CD4-positive, alpha-beta memory T cell (primary cell): Measurements from ENCODE around the gene HTRA1. TPM values are rescaled to one million over a fixed set of nuclear protein-coding genes. Genes with fewer than 3 reads are reported as not detected.
A peak's percentile ranks its signal among the peaks of the same experiment; 100 is the strongest.

Source experiments
- CTCF ChIA-PET: fragments of 350-600 bp; sonication (Branson Sonifier 250); formaldehyde crosslinking; loops from one replicate; lab custom pipeline; 2021; ENCODE audit warnings: inconsistent platforms; ENCODE audit not compliant: partially characterized antibody; lab: Charles Lee
- POLR2A ChIA-PET: fragments of 350-600 bp; sonication (Branson Sonifier 250); formaldehyde crosslinking; loops from one replicate; lab custom pipeline; 2021; ENCODE audit not compliant: partially characterized antibody; lab: Charles Lee
- DNase-seq, 5 donors: peaks; one replicate each; pipeline versions ENCODE4 v3.0.0 to v3.0.0-alpha.2; 2020 to 2022; ENCODE audit warnings: mixed read lengths in 1 of 5
- H3K27ac ChIP-seq: one replicate; pipeline ENCODE4 v1.7.0; 2013; ENCODE audit warnings: low read depth, low read length
- H3K27me3 ChIP-seq: 2 replicates; pipeline ENCODE4 v1.7.0; 2013; ENCODE audit warnings: mild to moderate bottlenecking, low read length, moderate library complexity; ENCODE audit not compliant: insufficient read depth
- H3K36me3 ChIP-seq: 2 replicates; pipeline ENCODE4 v1.7.0; 2013; ENCODE audit warnings: mild to moderate bottlenecking, low read length, moderate library complexity; ENCODE audit not compliant: insufficient read depth
- H3K4me1 ChIP-seq: 2 replicates; pipeline ENCODE4 v1.7.0; 2013; ENCODE audit warnings: mild to moderate bottlenecking, low read length, moderate library complexity; ENCODE audit not compliant: insufficient read depth
- H3K4me3 ChIP-seq, 2 donors: one replicate each; pipeline ENCODE4 v1.7.0; 2013; ENCODE audit warnings: low read length in 2 of 2, mild to moderate bottlenecking in 1 of 2
- H3K9me3 ChIP-seq, 2 donors: one replicate each; pipeline ENCODE4 v1.7.0; 2013; ENCODE audit warnings: low read length in 2 of 2, control low read depth in 1 of 2; ENCODE audit not compliant: control insufficient read depth in 1 of 2
- H3K27ac Mint-ChIP-seq, 7 donors: one replicate each; pipeline ENCODE4 v1.8.0; 2020 to 2021; ENCODE audit warnings: mixed read lengths in 7 of 7, mild to moderate bottlenecking in 6 of 7, inconsistent platforms in 3 of 7, moderate library complexity in 3 of 7
- H3K27me3 Mint-ChIP-seq, 2 donors: one replicate each; pipeline ENCODE4 v1.8.0; 2020 to 2021; ENCODE audit warnings: mixed read lengths in 2 of 2
- H3K36me3 Mint-ChIP-seq, 2 donors: one replicate each; pipeline ENCODE4 v1.8.0; 2020 to 2021; ENCODE audit warnings: mixed read lengths in 2 of 2, inconsistent platforms in 1 of 2, mild to moderate bottlenecking in 1 of 2
- H3K4me1 Mint-ChIP-seq, 4 donors: one replicate each; pipeline ENCODE4 v1.8.0; 2020 to 2021; ENCODE audit warnings: mixed read lengths in 4 of 4, mild to moderate bottlenecking in 1 of 4
- H3K4me3 Mint-ChIP-seq, 8 donors: one replicate each; pipeline ENCODE4 v1.8.0; 2020 to 2021; ENCODE audit warnings: mixed read lengths in 8 of 8, mild to moderate bottlenecking in 7 of 8, moderate library complexity in 6 of 8, inconsistent platforms in 3 of 8
- H3K9me3 Mint-ChIP-seq, 8 donors: one replicate each; pipeline ENCODE4 v1.8.0; 2020 to 2021; ENCODE audit warnings: mixed read lengths in 8 of 8, mild to moderate bottlenecking in 5 of 8, inconsistent platforms in 3 of 8, moderate library complexity in 1 of 8
- intact Hi-C: fragments of 100-400 bp; cut with micrococcal nuclease; formaldehyde crosslinking; loops from one replicate; pipeline ENCODE4 v1.15.1; 2023
- polyA plus RNA-seq, 2 donors: library from polyadenylated mRNA; unstranded; fragments of 300-500 nt; fragmentation: Illumina TruSeq; gene quantifications; one replicate each; pipeline ENCODE4 v1.2.3, GENCODE V29; 2021
- total RNA-seq, 2 experiments: library from RNA; stranded (reverse); gene quantifications; one replicate each; pipeline ENCODE4 v1.2.3, GENCODE V29; 2021

Gene HTRA1
- total and polyA plus RNA-seq, 4 experiments from 2014 or later: 0.17 to 0.21 TPM; not detected in 2

DNA sequence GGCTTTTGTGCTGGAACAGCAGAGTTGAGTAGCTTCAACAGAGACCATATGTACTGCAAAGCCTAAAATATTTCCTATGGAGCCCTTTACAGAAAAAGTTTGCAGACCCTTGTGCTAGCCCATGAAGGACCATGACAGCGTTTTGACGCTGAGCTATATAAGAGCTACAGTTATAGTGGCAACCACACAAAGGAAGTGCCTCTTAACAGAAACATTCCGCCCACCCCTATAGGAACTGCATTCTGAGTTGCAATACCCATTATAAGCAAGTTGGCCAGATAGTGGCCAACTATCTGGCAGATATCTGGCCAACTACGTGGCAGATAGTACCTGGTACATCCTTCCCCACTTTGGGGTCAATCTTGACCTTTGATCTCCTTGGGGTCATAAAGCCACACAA, 51.7 kb downstream of the HTRA1 start:
- Mint-ChIP-seq H3K9me3 (no peaks in the 10 kb centered on the region), H3K36me3 (no peaks in the 10 kb centered on the region), H3K27ac (no peak overlapping the region), H3K4me1 (peaks cover 31 to 49% (median 43%) of the 10 kb centered on the region in 4 donors), H3K27me3 (no peaks in the 10 kb centered on the region), H3K4me3 (peak overlapping the region in 1 of 8 donors; percentile 35)
- Histone ChIP-seq H3K9me3 (no peaks in the 10 kb centered on the region), H3K27ac (no peak overlapping the region), H3K36me3 (no peaks in the 10 kb centered on the region), H3K4me1 (peaks cover 44% of the 10 kb centered on the region), H3K4me3 (no peak overlapping the region), H3K27me3 (no peaks in the 10 kb centered on the region)
- POLR2A ChIA-PET: interaction anchor here (0.7 kb wide), 1 partner anchor 28 kb away, joined by 3 read pairs; no protein-coding TSS in a partner anchor
- CTCF ChIA-PET: interaction anchor here (0.6 to 3.9 kb wide), 6 partner anchors 10 to 1891 kb away, joined by 3 to 27 read pairs (median 3); no protein-coding TSS in a partner anchor
- intact Hi-C loops: no loop called here
- no peak for DNase-seq

DNA sequence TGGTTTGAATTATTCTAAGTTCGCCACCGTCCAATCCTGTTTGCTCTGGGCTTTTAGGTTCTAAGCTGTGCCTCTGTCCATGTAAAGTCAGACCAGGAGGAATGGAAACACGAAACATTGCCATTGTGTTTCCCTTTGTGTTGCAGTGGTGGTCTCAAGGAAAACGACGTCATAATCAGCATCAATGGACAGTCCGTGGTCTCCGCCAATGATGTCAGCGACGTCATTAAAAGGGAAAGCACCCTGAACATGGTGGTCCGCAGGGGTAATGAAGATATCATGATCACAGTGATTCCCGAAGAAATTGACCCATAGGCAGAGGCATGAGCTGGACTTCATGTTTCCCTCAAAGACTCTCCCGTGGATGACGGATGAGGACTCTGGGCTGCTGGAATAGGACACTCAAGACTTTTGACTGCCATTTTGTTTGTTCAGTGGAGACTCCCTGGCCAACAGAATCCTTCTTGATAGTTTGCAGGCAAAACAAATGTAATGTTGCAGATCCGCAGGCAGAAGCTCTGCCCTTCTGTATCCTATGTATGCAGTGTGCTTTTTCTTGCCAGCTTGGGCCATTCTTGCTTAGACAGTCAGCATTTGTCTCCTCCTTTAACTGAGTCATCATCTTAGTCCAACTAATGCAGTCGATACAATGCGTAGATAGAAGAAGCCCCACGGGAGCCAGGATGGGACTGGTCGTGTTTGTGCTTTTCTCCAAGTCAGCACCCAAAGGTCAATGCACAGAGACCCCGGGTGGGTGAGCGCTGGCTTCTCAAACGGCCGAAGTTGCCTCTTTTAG, 52.9 kb downstream of the HTRA1 start:
- H3K4me3 ChIP-seq: no peak overlapping the region
- intact Hi-C loops: no loop called here
- Mint-ChIP-seq H3K4me1 (peaks cover 31 to 57% (median 45%) of the 10 kb centered on the region in 4 donors), H3K27me3 (no peaks in the 10 kb centered on the region), H3K36me3 (no peaks in the 10 kb centered on the region), H3K4me3 (peak overlapping the region in 2 of 8 donors; percentile 4 to 29), H3K9me3 (no peaks in the 10 kb centered on the region), H3K27ac (no peak overlapping the region)
- H3K4me1 ChIP-seq: peaks cover 44% of the 10 kb centered on the region
- H3K27me3 ChIP-seq: no peaks in the 10 kb centered on the region
- ChIA-PET POLR2A (interaction anchor here (0.7 to 3.9 kb wide), 5 partner anchors 18 to 140 kb away, joined by 3 to 17 read pairs (median 6); partner anchors contain the start of gene PLEKHA1), CTCF (interaction anchor here (0.9 to 4.3 kb wide), 6 partner anchors 16 to 173 kb away, joined by 3 to 50 read pairs (median 4); no protein-coding TSS in a partner anchor)
- no peak overlapping the region for H3K27ac ChIP-seq
- no peaks in the 10 kb centered on the region for H3K36me3 ChIP-seq
- no peak for DNase-seq
- H3K9me3 ChIP-seq: no peaks in the 10 kb centered on the region

DNA sequence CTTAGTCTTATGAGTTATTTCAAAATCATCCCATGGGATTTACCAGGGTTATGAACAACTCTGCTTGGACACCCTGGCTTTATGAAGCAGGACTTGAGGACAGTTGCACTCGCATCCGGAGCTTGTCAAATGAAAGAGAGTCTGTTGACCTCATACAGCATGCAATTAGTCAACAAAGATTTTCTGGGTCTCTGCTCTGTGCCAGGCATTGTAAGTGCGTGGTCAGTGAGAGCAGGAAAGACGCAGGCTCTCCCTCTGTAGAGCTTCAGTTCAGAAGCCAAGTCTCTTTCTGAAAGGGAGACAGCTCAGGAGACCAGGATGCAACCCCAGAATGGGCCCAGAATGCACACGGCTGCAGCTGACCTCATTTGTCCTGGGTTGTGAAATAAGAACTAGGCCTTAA, 53.7 kb downstream of the HTRA1 start:
- Histone ChIP-seq H3K4me1 (peaks cover 44% of the 10 kb centered on the region), H3K27ac (no peak overlapping the region), H3K36me3 (no peaks in the 10 kb centered on the region), H3K27me3 (no peaks in the 10 kb centered on the region), H3K4me3 (no peak overlapping the region), H3K9me3 (no peaks in the 10 kb centered on the region)
- ChIA-PET POLR2A (interaction anchor here (0.7 to 3.9 kb wide), 7 partner anchors 19 to 141 kb away, joined by 3 to 17 read pairs (median 9); partner anchors contain the start of gene PLEKHA1), CTCF (interaction anchor here (0.9 to 4.3 kb wide), 7 partner anchors 16 to 216 kb away, joined by 3 to 50 read pairs (median 4); no protein-coding TSS in a partner anchor)
- Mint-ChIP-seq H3K27me3 (no peaks in the 10 kb centered on the region), H3K4me3 (peak overlapping the region in 3 of 8 donors; percentile 29 to 83 (median 35)), H3K9me3 (no peaks in the 10 kb centered on the region), H3K36me3 (no peaks in the 10 kb centered on the region), H3K27ac (peak overlapping the region in 4 of 7 donors; percentile 25 to 81 (median 54)), H3K4me1 (peaks cover 31 to 58% (median 45%) of the 10 kb centered on the region in 4 donors)
- intact Hi-C loops: loop anchor here (5.0 kb wide), 2 partner anchors 37 to 53 kb away; partner anchors contain the start of gene HTRA1
- DNase-seq: no peak

DNA sequence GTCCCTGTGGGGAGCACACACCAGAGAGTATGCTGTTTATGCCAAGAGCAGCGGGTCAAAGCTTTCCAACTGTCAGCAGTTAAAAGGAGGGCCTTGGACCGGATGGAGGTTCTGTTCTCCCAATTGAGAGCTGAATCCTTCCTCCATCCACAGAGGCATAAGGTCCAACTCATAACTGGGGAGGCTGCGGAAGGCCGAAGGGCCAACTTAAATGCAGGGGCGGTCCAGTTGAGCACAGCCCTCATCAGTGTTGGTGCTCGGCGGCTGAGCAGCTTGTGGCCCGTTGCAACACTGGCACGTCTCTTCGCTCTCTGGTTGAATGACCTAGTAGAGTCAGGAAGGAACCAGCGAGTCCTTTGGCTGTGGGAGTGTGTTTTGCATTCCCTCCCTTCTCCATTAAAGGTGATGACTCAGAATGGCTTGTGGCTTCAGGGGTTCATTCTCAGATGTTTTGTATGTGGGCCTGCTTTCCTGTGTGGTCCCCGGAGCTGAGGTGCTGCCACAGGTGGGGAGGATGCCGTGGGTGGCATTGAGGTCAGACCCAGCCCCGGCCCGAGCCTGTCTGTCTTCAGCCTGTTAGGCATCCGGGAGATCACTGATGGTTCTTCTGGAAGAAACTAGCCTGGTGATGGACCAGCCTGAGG, 54.4 kb downstream of the HTRA1 start:
- peaks cover 31 to 58% (median 45%) of the 10 kb centered on the region in 4 donors for H3K4me1 Mint-ChIP-seq
- Histone ChIP-seq H3K9me3 (no peaks in the 10 kb centered on the region), H3K36me3 (no peaks in the 10 kb centered on the region), H3K4me1 (peaks cover 44% of the 10 kb centered on the region), H3K27me3 (no peaks in the 10 kb centered on the region), H3K4me3 (no peak overlapping the region), H3K27ac (no peak overlapping the region)
- ChIA-PET CTCF (interaction anchor here (0.7 to 4.3 kb wide), 8 partner anchors 9 to 217 kb away, joined by 3 to 50 read pairs (median 4); no protein-coding TSS in a partner anchor), POLR2A (interaction anchor here (0.6 to 3.9 kb wide), 10 partner anchors 12 to 141 kb away, joined by 3 to 17 read pairs (median 6); partner anchors contain the start of gene PLEKHA1)
- peak overlapping the region; percentile 19 to 87 (median 54) for H3K27ac Mint-ChIP-seq
- intact Hi-C loops: loop anchor here (2.0 to 5.0 kb wide), 4 partner anchors 19 to 53 kb away; partner anchors contain the start of gene HTRA1
- H3K9me3 Mint-ChIP-seq: no peaks in the 10 kb centered on the region
- H3K4me3 Mint-ChIP-seq: peak overlapping the region in 7 of 8 donors; percentile 52 to 83 (median 70)
- H3K27me3 Mint-ChIP-seq: no peaks in the 10 kb centered on the region
- peak; percentile 73 to 80 (median 79) for DNase-seq
- no peaks in the 10 kb centered on the region for H3K36me3 Mint-ChIP-seq

DNA sequence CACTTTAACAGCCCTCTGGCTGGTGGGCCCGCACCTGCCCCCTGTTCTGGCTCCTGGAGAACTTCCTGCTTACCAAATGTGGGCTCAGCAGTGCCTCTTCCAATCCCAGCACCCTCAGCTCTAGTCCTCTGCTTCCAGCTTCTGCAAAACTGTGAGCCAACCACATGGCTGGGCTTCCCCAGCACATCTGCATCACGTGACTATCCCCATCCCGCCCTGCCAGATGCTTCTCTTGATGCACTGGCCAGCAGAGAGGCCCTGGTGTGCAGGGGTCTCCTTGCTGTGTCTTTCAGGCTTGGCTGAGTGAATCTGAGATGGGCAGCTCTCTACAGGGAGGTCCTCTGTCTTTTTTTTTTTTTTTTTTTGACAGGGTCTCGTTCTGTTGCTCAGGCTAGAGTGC, 55.4 kb downstream of the HTRA1 start:
- H3K4me3 ChIP-seq: no peak overlapping the region
- no peaks in the 10 kb centered on the region for H3K9me3 ChIP-seq
- intact Hi-C loops: loop anchor here (2.0 to 5.0 kb wide), 4 partner anchors 20 to 54 kb away; partner anchors contain the start of gene HTRA1
- no peaks in the 10 kb centered on the region for H3K27me3 ChIP-seq
- ChIA-PET POLR2A (interaction anchor here (0.9 to 3.9 kb wide), 6 partner anchors 20 to 49 kb away, joined by 3 to 17 read pairs (median 8); no protein-coding TSS in a partner anchor), CTCF (interaction anchor here (0.9 to 4.3 kb wide), 3 partner anchors 9 to 49 kb away, joined by 3 to 50 read pairs (median 4); no protein-coding TSS in a partner anchor)
- DNase-seq: no peak
- peaks cover 44% of the 10 kb centered on the region for H3K4me1 ChIP-seq
- Mint-ChIP-seq H3K9me3 (no peaks in the 10 kb centered on the region), H3K4me1 (peaks cover 31 to 58% (median 45%) of the 10 kb centered on the region in 4 donors), H3K27me3 (no peaks in the 10 kb centered on the region), H3K27ac (peak overlapping the region in 5 of 7 donors; percentile 7 to 81 (median 62)), H3K36me3 (no peaks in the 10 kb centered on the region), H3K4me3 (peak overlapping the region in 7 of 8 donors; percentile 8 to 83 (median 53))
- H3K27ac ChIP-seq: no peak overlapping the region
- no peaks in the 10 kb centered on the region for H3K36me3 ChIP-seq

DNA sequence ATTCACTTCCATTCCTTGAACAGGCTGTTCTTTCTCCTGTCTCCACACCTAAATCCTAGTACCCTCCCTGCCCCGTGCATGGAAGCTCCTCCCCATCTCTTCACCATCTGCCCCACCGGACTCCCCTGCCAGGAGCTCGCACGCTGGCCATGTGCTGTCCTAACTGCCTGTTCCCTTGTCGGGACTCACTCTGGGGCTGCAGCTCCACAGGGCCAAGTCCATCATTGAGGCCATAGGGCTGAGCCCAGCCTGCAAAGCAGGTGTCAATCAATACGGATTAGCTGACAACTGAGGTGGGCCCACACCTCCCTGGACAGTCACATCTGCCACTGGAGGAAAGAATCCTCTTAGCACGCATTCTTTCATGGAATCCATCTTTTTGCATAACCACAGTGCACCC, 57.8 kb downstream of the HTRA1 start:
- no peaks in the 10 kb centered on the region for H3K36me3 Mint-ChIP-seq
- intact Hi-C loops: loop anchor here (5.0 kb wide), 2 partner anchors 33 to 57 kb away; partner anchors contain the start of gene HTRA1

More for the DNA sequence above, 57.8 kb downstream of the HTRA1 start:
- DNase-seq: no peak
- Mint-ChIP-seq H3K4me1 (peaks cover 26 to 42% (median 34%) of the 10 kb centered on the region in 4 donors), H3K4me3 (no peak overlapping the region), H3K27ac (no peak overlapping the region), H3K27me3 (no peaks in the 10 kb centered on the region), H3K9me3 (no peaks in the 10 kb centered on the region)
- Histone ChIP-seq H3K4me3 (no peak overlapping the region), H3K4me1 (peaks cover 35% of the 10 kb centered on the region), H3K27me3 (no peaks in the 10 kb centered on the region), H3K27ac (no peak overlapping the region), H3K36me3 (no peaks in the 10 kb centered on the region), H3K9me3 (no peaks in the 10 kb centered on the region)
- ChIA-PET POLR2A (no interaction called here), CTCF (no interaction called here)
